MCF 10A (cell line): ENCODE results near the gene LEO1. TPM values are rescaled to one million over a fixed set of nuclear protein-coding genes. Genes with fewer than 3 reads are reported as not detected.

ENCODE experiments used
- BruUV-seq: library from RNA; stranded (reverse); fragments of 400-500 nt; replicated peaks from 2 replicates; lab custom pipeline; 2021; lab: Mats Ljungman, UMichigan
- CTCF ChIA-PET: fragments of 300-600 bp; sonication (Branson Sonifier 250); formaldehyde crosslinking; extraction: SDS; loops from one replicate; lab custom pipeline; 2021; ENCODE audit warnings: antibody characterized with exemption, inconsistent platforms; lab: Yijun Ruan, JAX
- POLR2A ChIA-PET: fragments of 300-600, 350-650 bp; sonication (Branson Sonifier 250); formaldehyde crosslinking; extraction: SDS; loops from one replicate; lab custom pipeline; 2020; ENCODE audit warnings: antibody characterized with exemption, inconsistent platforms; lab: Yijun Ruan, JAX
- DNase-seq: peaks from one replicate; pipeline ENCODE4 v3.0.0-alpha.2; 2018; ENCODE audit not compliant: unreplicated experiment
- H3K27ac Mint-ChIP-seq: one replicate; pipeline ENCODE4 v1.8.0; 2022; ENCODE audit warnings: mild to moderate bottlenecking, low read depth, mixed read lengths; ENCODE audit not compliant: unreplicated experiment
- H3K27me3 Mint-ChIP-seq: one replicate; pipeline ENCODE4 v1.8.0; 2022; ENCODE audit warnings: mixed read lengths; ENCODE audit not compliant: insufficient read depth, unreplicated experiment
- H3K36me3 Mint-ChIP-seq: one replicate; pipeline ENCODE4 v1.8.0; 2022; ENCODE audit warnings: mild to moderate bottlenecking, moderate library complexity, mixed read lengths; ENCODE audit not compliant: insufficient read depth, unreplicated experiment
- H3K4me1 Mint-ChIP-seq: one replicate; pipeline ENCODE4 v1.8.0; 2022; ENCODE audit warnings: mixed read lengths; ENCODE audit not compliant: insufficient read depth, unreplicated experiment
- H3K4me3 Mint-ChIP-seq: one replicate; pipeline ENCODE4 v1.8.0; 2022; ENCODE audit warnings: mild to moderate bottlenecking, moderate library complexity, mixed read lengths; ENCODE audit not compliant: unreplicated experiment
- H3K9me3 Mint-ChIP-seq: one replicate; pipeline ENCODE4 v1.8.0; 2022; ENCODE audit warnings: mixed read lengths; ENCODE audit not compliant: unreplicated experiment
- intact Hi-C: fragments of 100-400 bp; cut with micrococcal nuclease; formaldehyde crosslinking; loops from 2 replicates; pipeline ENCODE4 v1.14.1; 2022
- total RNA-seq: library from RNA; stranded (reverse); gene quantifications from 2 replicates; pipeline ENCODE4 v1.2.3, GENCODE V29; 2022
- TF ChIP-seq, protein P1 (sequence below): fragments of 200-600 bp; IDR thresholded peaks from one replicate; pipeline ENCODE4 v1.8.0; 2022; ENCODE audit warnings: antibody characterized with exemption, mild to moderate bottlenecking; ENCODE audit not compliant: unreplicated experiment

Gene LEO1
- total RNA-seq, 1 experiment from 2014 or later: 24.2 TPM

DNA sequence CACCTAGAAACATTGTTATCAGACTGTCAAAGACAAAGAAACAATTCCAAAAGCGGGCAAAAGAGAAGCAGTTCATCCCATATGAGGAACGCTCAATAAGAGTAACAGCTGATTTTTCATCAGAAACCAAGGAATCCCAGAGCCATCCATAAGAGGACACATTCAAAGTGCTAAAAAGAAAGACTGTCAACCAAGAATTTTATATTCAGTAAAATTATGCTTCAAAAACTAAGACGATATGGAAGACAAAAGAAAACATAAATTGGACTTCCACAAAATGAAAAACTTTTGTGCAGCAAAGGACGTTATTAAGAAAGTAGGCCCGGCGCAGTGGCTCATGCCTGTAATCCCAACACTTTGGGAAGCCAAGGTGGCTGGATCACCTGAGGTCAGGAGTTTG, 4.0 kb downstream of the LEO1 start:
- no TSS peak for BruUV-seq
- intact Hi-C loops: no loop called here
- Mint-ChIP-seq H3K36me3 (peaks cover 51% of the 10 kb centered on the region), H3K27ac (no peak overlapping the region), H3K9me3 (peaks cover 10% of the 10 kb centered on the region), H3K27me3 (no peaks in the 10 kb centered on the region), H3K4me1 (peaks cover 12% of the 10 kb centered on the region), H3K4me3 (no peak overlapping the region)
- CTCF ChIA-PET: interaction anchor here (0.6 kb wide), 2 partner anchors 12 to 77 kb away, joined by 3 read pairs; no protein-coding TSS in a partner anchor
- POLR2A ChIA-PET: interaction anchor here (0.7 kb wide), 1 partner anchor 76 kb away, joined by 3 read pairs; no protein-coding TSS in a partner anchor
- TF ChIP-seq, protein P1, sequence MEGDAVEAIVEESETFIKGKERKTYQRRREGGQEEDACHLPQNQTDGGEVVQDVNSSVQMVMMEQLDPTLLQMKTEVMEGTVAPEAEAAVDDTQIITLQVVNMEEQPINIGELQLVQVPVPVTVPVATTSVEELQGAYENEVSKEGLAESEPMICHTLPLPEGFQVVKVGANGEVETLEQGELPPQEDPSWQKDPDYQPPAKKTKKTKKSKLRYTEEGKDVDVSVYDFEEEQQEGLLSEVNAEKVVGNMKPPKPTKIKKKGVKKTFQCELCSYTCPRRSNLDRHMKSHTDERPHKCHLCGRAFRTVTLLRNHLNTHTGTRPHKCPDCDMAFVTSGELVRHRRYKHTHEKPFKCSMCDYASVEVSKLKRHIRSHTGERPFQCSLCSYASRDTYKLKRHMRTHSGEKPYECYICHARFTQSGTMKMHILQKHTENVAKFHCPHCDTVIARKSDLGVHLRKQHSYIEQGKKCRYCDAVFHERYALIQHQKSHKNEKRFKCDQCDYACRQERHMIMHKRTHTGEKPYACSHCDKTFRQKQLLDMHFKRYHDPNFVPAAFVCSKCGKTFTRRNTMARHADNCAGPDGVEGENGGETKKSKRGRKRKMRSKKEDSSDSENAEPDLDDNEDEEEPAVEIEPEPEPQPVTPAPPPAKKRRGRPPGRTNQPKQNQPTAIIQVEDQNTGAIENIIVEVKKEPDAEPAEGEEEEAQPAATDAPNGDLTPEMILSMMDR: no peak
- no peak for DNase-seq

DNA sequence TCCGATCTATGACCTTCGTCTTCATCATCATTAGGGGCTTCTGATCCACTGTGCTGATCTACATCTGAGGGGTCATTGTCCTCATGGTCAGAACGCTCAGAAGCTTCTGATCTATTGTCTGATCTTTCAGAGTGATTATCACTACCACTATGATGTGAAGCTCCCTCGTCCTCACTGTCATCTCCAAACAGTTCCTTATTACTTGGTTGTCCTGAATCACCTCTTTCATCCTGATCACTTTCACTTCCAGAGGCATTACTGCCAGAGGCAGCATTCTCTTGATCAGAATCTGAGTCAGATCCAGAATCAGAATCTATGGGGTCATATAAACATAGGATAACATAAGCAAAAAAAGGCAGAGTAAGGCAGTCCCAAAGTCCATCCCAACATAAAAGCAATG, 5.4 kb downstream of the LEO1 start:
- peaks cover 10% of the 10 kb centered on the region for H3K9me3 Mint-ChIP-seq
- H3K4me3 Mint-ChIP-seq: no peak overlapping the region
- TF ChIP-seq, protein P1: no peak
- H3K36me3 Mint-ChIP-seq: peaks cover 45% of the 10 kb centered on the region
- intact Hi-C loops: no loop called here
- H3K4me1 Mint-ChIP-seq: peaks cover 11% of the 10 kb centered on the region
- no peak for DNase-seq
- BruUV-seq: no TSS peak
- H3K27me3 Mint-ChIP-seq: no peaks in the 10 kb centered on the region
- peak overlapping the region; percentile 33 for H3K27ac Mint-ChIP-seq
- CTCF ChIA-PET: interaction anchor here (0.6 to 0.7 kb wide), 3 partner anchors 26 to 186 kb away, joined by 3 read pairs; no protein-coding TSS in a partner anchor
- POLR2A ChIA-PET: interaction anchor here (0.7 to 1.2 kb wide), 3 partner anchors 54 to 113 kb away, joined by 3 to 4 read pairs (median 4); no protein-coding TSS in a partner anchor

DNA sequence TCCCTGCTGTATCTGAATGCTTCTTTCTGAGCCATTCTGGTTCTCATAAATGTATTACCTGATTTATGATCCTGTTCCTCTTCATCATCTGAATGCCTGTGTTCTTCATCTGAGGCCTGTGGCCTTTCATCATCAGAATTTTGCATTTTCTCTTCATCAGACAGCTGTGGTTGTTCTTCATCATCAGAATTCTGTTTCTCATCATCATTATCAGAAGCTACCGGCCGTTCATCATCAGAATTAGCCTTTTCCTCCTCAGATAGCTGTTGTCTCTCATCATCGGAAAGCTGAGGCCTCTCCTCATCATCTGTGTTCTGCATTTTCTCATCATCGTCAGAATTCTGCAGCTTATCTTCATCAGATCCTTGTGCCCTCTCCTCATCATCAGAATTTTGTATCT, 5.9 kb downstream of the LEO1 start:
- TF ChIP-seq, protein P1: no peak
- Mint-ChIP-seq H3K36me3 (peaks cover 48% of the 10 kb centered on the region), H3K27ac (peak overlapping the region; percentile 33), H3K27me3 (no peaks in the 10 kb centered on the region), H3K9me3 (peaks cover 10% of the 10 kb centered on the region), H3K4me1 (peaks cover 6% of the 10 kb centered on the region), H3K4me3 (no peak overlapping the region)
- ChIA-PET POLR2A (interaction anchor here (0.9 to 1.8 kb wide), 3 partner anchors 11 to 113 kb away, joined by 3 to 5 read pairs (median 4); no protein-coding TSS in a partner anchor), CTCF (interaction anchor here (0.5 to 0.7 kb wide), 4 partner anchors 14 to 186 kb away, joined by 3 read pairs; no protein-coding TSS in a partner anchor)
- BruUV-seq: no TSS peak
- no peak for DNase-seq
- intact Hi-C loops: no loop called here

DNA sequence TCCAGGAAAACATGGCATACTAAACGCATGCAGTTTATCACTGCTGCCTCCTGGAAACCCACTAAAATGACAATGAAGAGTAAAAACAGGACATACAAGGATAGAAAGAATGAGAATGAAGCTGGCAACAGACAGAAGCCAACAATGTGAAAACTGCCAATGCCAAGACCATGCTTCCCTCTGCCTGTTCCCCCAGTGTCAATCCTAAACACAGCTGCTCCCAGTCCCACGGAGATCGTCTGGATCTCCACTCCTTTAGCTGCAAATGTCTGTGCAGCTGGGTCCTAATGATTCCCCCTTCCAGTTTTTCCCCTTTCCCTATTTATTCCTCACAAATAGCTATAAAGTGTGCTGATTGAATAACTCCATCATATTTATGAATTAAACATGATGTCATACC, 16.1 kb downstream of the LEO1 start:
- Mint-ChIP-seq H3K27ac (no peak overlapping the region), H3K27me3 (no peaks in the 10 kb centered on the region), H3K4me1 (no peaks in the 10 kb centered on the region), H3K4me3 (no peak overlapping the region), H3K9me3 (no peaks in the 10 kb centered on the region), H3K36me3 (peaks cover 86% of the 10 kb centered on the region)
- ChIA-PET POLR2A (interaction anchor here (2.0 kb wide), 1 partner anchor 10 kb away, joined by 5 read pairs; no protein-coding TSS in a partner anchor), CTCF (interaction anchor here (0.6 to 1.2 kb wide), 4 partner anchors 9 to 15 kb away, joined by 3 to 5 read pairs (median 3); no protein-coding TSS in a partner anchor)
- TF ChIP-seq, protein P1: no peak
- DNase-seq: no peak
- intact Hi-C loops: no loop called here
- BruUV-seq: no TSS peak
